GM12878 (cell line): ENCODE data around the gene GMDS. TPM values are rescaled to one million over a fixed set of nuclear protein-coding genes. Genes with fewer than 3 reads are reported as not detected.

Experiments
- ATAC-seq: fragments of 200-7000 bp; cut with Tn5 transposase; 3 replicates; pipeline ENCODE4 v1.9.1; 2020; ENCODE audit warnings: mild to moderate bottlenecking, moderate library complexity
- BruUV-seq: library from RNA; stranded (reverse); fragments of 400-500 nt; replicated peaks from 2 replicates; lab custom pipeline; 2021; lab: Mats Ljungman, UMichigan
- CTCF ChIA-PET: fragments of 300-600 bp; sonication (Branson Sonifier 250); formaldehyde crosslinking; extraction: SDS; loops from one replicate; lab custom pipeline; 2021; ENCODE audit warnings: inconsistent platforms; lab: Yijun Ruan, JAX
- POLR2A ChIA-PET: fragments of 350-600 bp; formaldehyde crosslinking; extraction: SDS; loops from one replicate; lab custom pipeline; 2021; ENCODE audit warnings: inconsistent platforms; lab: Charles Lee
- RAD21 ChIA-PET: fragments of 300-600 bp; sonication (Branson Sonifier 250); formaldehyde crosslinking; loops from one replicate; lab custom pipeline; 2023; ENCODE audit warnings: antibody characterized with exemption; ENCODE audit not compliant: unreplicated experiment; lab: Charles Lee
- SMC1A ChIA-PET: fragments of 300-600 bp; sonication (Branson Sonifier 250); formaldehyde crosslinking; loops from one replicate; lab custom pipeline; 2023; ENCODE audit not compliant: unreplicated experiment, uncharacterized antibody; lab: Charles Lee
- DNase-seq: peaks from one replicate; pipeline ENCODE4 v3.0.0-alpha.2; 2011; ENCODE audit warnings: low read depth, low spot score
- FAIRE-seq: peaks from 3 replicates; lab custom pipeline; 2011; peaks lifted over from hg19 to GRCh38; lab: Jason Lieb, UNC
- H2AFZ ChIP-seq: 2 replicates; pipeline ENCODE4 v1.6.0; 2011; ENCODE audit warnings: low read depth, low read length, control low read depth; ENCODE audit not compliant: control insufficient read depth
- H3K27ac ChIP-seq: 2 replicates; pipeline ENCODE4 v1.5.1; 2011; ENCODE audit warnings: control low read depth; ENCODE audit not compliant: control insufficient read depth, insufficient read depth
- H3K27me3 ChIP-seq, 2 experiments: replicated peaks in 1 of 2; 2 replicates each; pipeline versions ENCODE4 v1.6.0 to v1.6.1; 2011; ENCODE audit warnings: low read length in 1 of 2; ENCODE audit not compliant: control insufficient read depth in 2 of 2, insufficient read depth in 2 of 2
- H3K36me3 ChIP-seq, 2 experiments: 2 replicates each; pipeline ENCODE4 v1.5.1; 2011; ENCODE audit warnings: low read length in 1 of 2; ENCODE audit not compliant: control insufficient read depth in 2 of 2, insufficient read depth in 2 of 2
- H3K4me1 ChIP-seq: 2 replicates; pipeline ENCODE4 v1.6.1; 2011; ENCODE audit warnings: mild to moderate bottlenecking, low read length, moderate library complexity, mixed read lengths; ENCODE audit not compliant: control insufficient read depth, insufficient read depth
- H3K4me2 ChIP-seq: 2 replicates; pipeline ENCODE4 v1.6.0; 2011; ENCODE audit warnings: control low read depth; ENCODE audit not compliant: control insufficient read depth, insufficient read depth
- H3K4me3 ChIP-seq: fragments of 200-600 bp; sonication (generic); 2 replicates; pipeline ENCODE4 v1.5.1; 2016
- H3K79me2 ChIP-seq: 2 replicates; pipeline ENCODE4 v1.6.0; 2011; ENCODE audit warnings: low read length; ENCODE audit not compliant: control insufficient read depth, insufficient read depth
- H3K9ac ChIP-seq: 2 replicates; pipeline ENCODE4 v1.8.0; 2011; ENCODE audit warnings: low read length, control low read depth, mixed read lengths; ENCODE audit not compliant: control insufficient read depth, insufficient read depth
- H3K9me3 ChIP-seq: replicated peaks from 3 replicates; pipeline ENCODE4 v1.5.1; 2011; ENCODE audit warnings: mild to moderate bottlenecking, low read length; ENCODE audit not compliant: control insufficient read depth, insufficient read depth
- H4K20me1 ChIP-seq: 2 replicates; pipeline ENCODE4 v1.6.0; 2011; ENCODE audit not compliant: control insufficient read depth, insufficient read depth
- ETV6 ChIP-seq, 2 experiments: fragments of 450-650 bp in 1 of 2; IDR thresholded peaks in 1 of 2; conservative IDR thresholded peaks in 1 of 2; 2 replicates each; pipeline ENCODE4 v1.6.1; 2014; ENCODE audit warnings: antibody characterized with exemption in 1 of 2, borderline replicate concordance in 1 of 2, low read depth in 1 of 2, mild to moderate bottlenecking in 1 of 2, moderate library complexity in 1 of 2
- HDAC2 ChIP-seq: fragments of 200-600 bp; sonication (generic); IDR thresholded peaks from 2 replicates; pipeline ENCODE4 v1.6.1; 2017
- KDM1A ChIP-seq: fragments of 200-600 bp; sonication (generic); IDR thresholded peaks from 2 replicates; pipeline ENCODE4 v1.6.1; 2016; ENCODE audit warnings: borderline replicate concordance
- NFYA ChIP-seq: IDR thresholded peaks from 2 replicates; pipeline ENCODE4 v1.6.1; 2011; ENCODE audit warnings: low read depth, mild to moderate bottlenecking, low read length, improper control_type of control experiment, borderline replicate concordance
- POLR2AphosphoS2 ChIP-seq: IDR thresholded peaks from 2 replicates; pipeline ENCODE4 v1.6.1; 2011; ENCODE audit warnings: low read depth, mild to moderate bottlenecking, low read length, improper control_type of control experiment, moderate library complexity
- POU2F2 ChIP-seq: IDR thresholded peaks from 3 replicates; pipeline ENCODE4 v1.6.1; 2011; ENCODE audit warnings: low read depth, mild to moderate bottlenecking, low read length, borderline replicate concordance
- SUZ12 ChIP-seq: fragments of 200-600 bp; sonication (generic); IDR thresholded peaks from one replicate; pipeline ENCODE4 v1.6.1; 2018; ENCODE audit warnings: antibody characterized with exemption, mild to moderate bottlenecking; ENCODE audit not compliant: unreplicated experiment
- TAF1 ChIP-seq: IDR thresholded peaks from 2 replicates; pipeline ENCODE4 v1.6.1; 2011; ENCODE audit warnings: mild to moderate bottlenecking, low read depth, low read length, borderline replicate concordance
- USF1 ChIP-seq: IDR thresholded peaks from 2 replicates; pipeline ENCODE4 v1.6.1; 2011; ENCODE audit warnings: borderline replicate concordance, low read depth, mild to moderate bottlenecking, moderate library complexity, mixed read lengths, low read length; ENCODE audit not compliant: insufficient read depth; ENCODE audit errors: extremely low read length
- ZNF687 ChIP-seq: fragments of 450-650 bp; IDR thresholded peaks from 2 replicates; pipeline ENCODE4 v1.6.1; 2017; ENCODE audit warnings: mild to moderate bottlenecking, moderate library complexity
- WGBS: methylation state at CpG from one replicate; pipeline ENCODE4 v1.1.6; 2016; ENCODE audit warnings: low lambda C conversion rate; ENCODE audit not compliant: insufficient replicate concordance, insufficient coverage; ENCODE audit errors: missing lambda C conversion rate; 5-methylcytosine and 5-hydroxymethylcytosine counted together
- in situ Hi-C: fragments of 300-500 bp; cut with MboI; formaldehyde crosslinking; loops from 9 replicates; pipeline ENCODE4 v1.14.3; 2018; ENCODE audit warnings: mixed read lengths
- intact Hi-C: fragments of 100-400 bp; cut with micrococcal nuclease; formaldehyde crosslinking; loops from one replicate; pipeline ENCODE4 v1.14.2; 2022; ENCODE audit not compliant: unreplicated experiment
- polyA plus RNA-seq, 11 experiments: library from polyadenylated mRNA; depleted of rRNA in 4 of 11; unstranded in 6 of 11; stranded (reverse) in 5 of 11; fragments of >200 nt; fragmentation: Nextera tagmentation in 4 of 11; fragmentation: Illumina TruSeq in 1 of 11; extraction: Ambion mirVana in 4 of 11; extraction: Trizol in 1 of 11; gene quantifications; 1 replicate in 1 of 11; 2 replicates in 10 of 11; pipeline versions ENCODE4 v1.2.1 to v1.2.3, GENCODE V29; 2011 to 2016; ENCODE audit warnings: inconsistent platforms in 2 of 11, missing spikeins in 2 of 11, low read depth in 1 of 11
- total RNA-seq, 4 experiments: library from RNA; depleted of rRNA in 3 of 4; stranded (reverse); fragments of >200 nt in 3 of 4; fragmentation: Illumina TruSeq in 1 of 4; extraction: Trizol in 1 of 4; gene quantifications; 2 replicates each; pipeline versions ENCODE4 v1.2.1 to v1.2.3, GENCODE V29; 2013 to 2021

GMDS gene
- total and polyA plus RNA-seq, 10 of the 15 experiments (the other 5 are each of a cell fraction or from before 2014, with no cell fraction given), result 0.61 to 53.8 (median 29.3) TPM

DNA sequence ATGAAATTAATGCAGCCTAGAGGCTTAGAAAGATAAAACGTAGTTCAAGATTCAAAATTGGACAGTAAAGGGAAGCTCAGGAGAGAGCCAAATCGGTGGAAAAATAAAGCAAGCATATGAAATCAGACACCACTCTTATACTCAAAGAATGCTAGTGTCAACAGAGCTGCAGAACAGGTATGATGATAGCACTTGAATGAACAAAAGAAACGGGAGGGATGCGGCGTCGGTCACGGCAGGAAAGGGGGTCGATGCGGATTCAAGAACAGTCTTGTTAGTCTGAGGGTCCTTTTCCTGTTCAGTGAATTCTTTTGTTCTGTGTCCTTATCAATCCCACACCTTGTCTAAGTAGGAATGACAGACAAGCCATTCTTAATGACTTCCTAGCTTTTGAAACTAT lies 521.3 kb downstream of the GMDS start:
- ChIA-PET POLR2A (no interaction called here), SMC1A (no interaction called here), CTCF (interaction anchor here (0.7 to 1.1 kb wide), 2 partner anchors 11 to 300 kb away, joined by 3 read pairs; no protein-coding TSS in a partner anchor), RAD21 (no interaction called here)
- in situ Hi-C loops (no loop called here), intact Hi-C loops (no loop called here)
- no peaks in the 10 kb centered on the region for H3K9me3 ChIP-seq
- no peak overlapping the region for H3K27ac ChIP-seq
- no peaks in the 10 kb centered on the region for H3K27me3 ChIP-seq
- no peak overlapping the region for H3K9ac ChIP-seq
- H3K79me2 ChIP-seq, result no peaks in the 10 kb centered on the region
- BruUV-seq, result no TSS peak
- no peak overlapping the region for H2AFZ ChIP-seq
- no peaks in the 10 kb centered on the region for H4K20me1 ChIP-seq
- no peaks in the 10 kb centered on the region; the same call in 1 of the 2 replicates for H3K4me1 ChIP-seq
- DNase-seq, result no peak
- no peak overlapping the region for H3K4me2 ChIP-seq
- no peak for FAIRE-seq
- TF ChIP-seq ETV6 (conservative IDR thresholded peaks at IDR 0.05 in 1 of 2, IDR thresholded peaks at IDR 0.05 in 1 of 2; ENCODE audit: borderline replicate concordance in 1 of 2, low read depth in 1 of 2) (no peak), ZNF687 (no peak), SUZ12 (no peak), KDM1A (no peak), USF1 (no peak), POU2F2 (no peak), HDAC2 (no peak), NFYA (no peak), TAF1 (no peak), POLR2AphosphoS2 (no peak)
- 96% methylated on average over 9 of the region's 9 CpGs for WGBS
- H3K36me3 ChIP-seq, result no peaks in the 10 kb centered on the region
- no peak overlapping the region for H3K4me3 ChIP-seq
- ATAC-seq, result no peak
